ENCODE results near the gene HID1. TPM values are rescaled to one million over a fixed set of nuclear protein-coding genes. Genes with fewer than 3 reads are reported as not detected.

HID1 gene
- total RNA-seq, 1 experiment from 2014 or later: 2.1 TPM

- DNase-seq (ENCODE audit: low spot score): no peak
- in situ Hi-C loops (cut with HindIII; ENCODE audit: low sequenced_read_pairs): loop anchor here (10.0 kb wide), 1 partner anchor 150 kb away; no protein-coding TSS in a partner anchor
Observed at GRCh38 chr17:74954665-74955421, 17.7 kb downstream of the HID1 start.

GRCh38 chr17:74954115-74954514 lies 18.4 kb downstream of the HID1 start:
- DNase-seq (ENCODE audit: low spot score): no peak
- in situ Hi-C loops (cut with HindIII; ENCODE audit: low sequenced_read_pairs): loop anchor here (10.0 kb wide), 1 partner anchor 149 kb away; no protein-coding TSS in a partner anchor

DNA sequence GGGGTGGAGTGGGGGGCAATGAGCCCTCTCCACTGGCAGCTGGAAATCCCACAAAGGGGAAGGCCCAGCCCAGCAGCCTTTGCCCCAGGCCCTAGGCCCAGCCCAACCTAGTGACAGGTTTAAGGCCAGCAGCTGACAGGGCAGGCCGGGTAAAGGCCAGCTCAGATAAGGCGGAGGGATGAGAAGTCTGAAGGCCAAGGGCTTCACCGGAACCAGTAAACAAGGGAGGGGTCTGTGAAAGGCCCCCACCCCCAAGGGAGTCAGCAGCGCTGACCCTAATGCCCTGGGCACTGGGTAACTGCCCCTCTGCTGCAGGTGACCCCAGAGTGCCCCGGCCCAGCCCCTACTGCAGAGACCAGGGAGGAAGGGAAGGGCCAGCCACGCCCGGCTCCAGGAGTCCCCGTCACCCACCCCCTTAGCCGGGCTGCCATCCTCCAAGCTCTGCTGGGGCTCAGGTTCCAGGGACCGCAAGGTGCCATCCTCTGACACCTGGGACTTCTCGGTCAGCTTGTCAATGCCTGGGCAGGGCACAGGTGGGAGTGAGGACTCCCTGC lies 19.3 kb downstream of the HID1 start:
- DNase-seq (ENCODE audit: low spot score): no peak
- in situ Hi-C loops (cut with HindIII; ENCODE audit: low sequenced_read_pairs): loop anchor here (10.0 kb wide), 1 partner anchor 148 kb away; no protein-coding TSS in a partner anchor

DNA sequence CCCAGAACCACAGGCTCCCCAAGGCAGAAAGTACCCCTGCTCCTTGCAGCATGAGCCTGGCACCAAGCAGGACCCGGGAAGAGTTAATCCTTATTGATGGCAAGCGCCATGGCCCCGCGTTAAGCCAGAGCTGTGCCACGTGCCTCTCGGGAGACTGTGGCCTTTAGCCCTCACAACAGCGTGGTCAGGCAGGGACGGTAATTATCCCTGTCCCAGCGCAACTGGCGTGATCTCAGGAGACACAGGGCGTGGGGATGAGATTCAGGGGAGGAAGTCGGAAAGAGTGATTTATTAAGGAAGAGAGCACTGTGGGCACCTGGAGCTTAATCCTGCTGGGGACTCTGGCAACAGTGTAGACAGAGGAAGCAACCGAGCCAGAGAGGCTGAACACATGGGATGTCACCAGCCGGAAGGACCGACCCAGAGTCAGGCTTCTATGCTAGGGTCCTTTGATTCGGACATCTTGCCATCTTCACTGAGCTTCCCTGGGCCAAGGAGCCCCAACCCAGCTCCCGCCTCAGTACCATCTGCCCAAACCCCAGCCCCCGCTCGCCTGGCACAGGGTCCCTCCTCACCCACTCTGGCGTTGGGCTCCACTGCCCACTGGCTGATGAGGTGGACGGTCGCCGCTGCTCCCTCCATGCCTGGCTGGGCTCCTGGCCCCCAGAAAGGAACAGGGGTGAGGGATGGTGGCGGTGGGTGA lies 20.0 kb downstream of the HID1 start:
- in situ Hi-C loops (cut with HindIII; ENCODE audit: low sequenced_read_pairs): loop anchor here (10.0 kb wide), 1 partner anchor 148 kb away; no protein-coding TSS in a partner anchor
- peak; percentile 26 for DNase-seq (ENCODE audit: low spot score)

DNA sequence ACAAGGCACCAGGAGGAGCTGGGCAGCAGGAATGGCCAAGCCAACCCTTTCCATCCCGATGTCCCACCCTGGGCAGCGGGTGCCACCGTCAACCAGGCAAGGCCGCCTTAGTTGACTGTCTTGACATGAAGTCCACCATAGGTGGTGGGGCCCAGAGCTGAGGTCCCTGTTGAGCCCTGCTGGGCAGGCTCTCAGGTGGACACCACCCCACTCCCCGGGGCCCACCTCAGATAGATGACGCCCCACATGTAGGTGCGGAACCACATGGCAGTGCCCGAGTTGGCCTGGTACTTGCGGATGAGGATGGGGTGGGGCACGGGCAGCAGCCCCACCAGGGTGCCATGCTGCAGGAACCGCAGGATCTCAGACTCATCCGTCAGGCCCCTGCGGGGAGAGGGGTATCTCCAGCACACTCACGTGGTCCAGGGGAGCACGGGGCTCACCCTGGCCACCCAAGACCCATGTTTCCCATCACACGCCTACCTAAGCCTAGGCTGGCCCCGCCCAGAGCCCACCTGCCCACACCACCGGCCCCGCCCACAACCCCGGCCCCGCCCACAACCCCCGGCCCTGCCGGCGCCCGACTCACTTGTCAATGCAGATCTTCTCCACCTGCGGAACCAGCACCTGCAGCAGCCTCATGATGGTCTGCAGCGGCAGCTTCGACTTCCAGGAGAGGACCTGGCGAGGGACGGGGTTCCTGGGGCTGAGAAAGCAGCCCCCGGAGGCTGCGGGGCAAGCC lies 20.7 kb downstream of the HID1 start:
- in situ Hi-C loops (cut with HindIII; ENCODE audit: low sequenced_read_pairs): loop anchor here (10.0 kb wide), 1 partner anchor 147 kb away; no protein-coding TSS in a partner anchor
- no peak for DNase-seq (ENCODE audit: low spot score)

DNA sequence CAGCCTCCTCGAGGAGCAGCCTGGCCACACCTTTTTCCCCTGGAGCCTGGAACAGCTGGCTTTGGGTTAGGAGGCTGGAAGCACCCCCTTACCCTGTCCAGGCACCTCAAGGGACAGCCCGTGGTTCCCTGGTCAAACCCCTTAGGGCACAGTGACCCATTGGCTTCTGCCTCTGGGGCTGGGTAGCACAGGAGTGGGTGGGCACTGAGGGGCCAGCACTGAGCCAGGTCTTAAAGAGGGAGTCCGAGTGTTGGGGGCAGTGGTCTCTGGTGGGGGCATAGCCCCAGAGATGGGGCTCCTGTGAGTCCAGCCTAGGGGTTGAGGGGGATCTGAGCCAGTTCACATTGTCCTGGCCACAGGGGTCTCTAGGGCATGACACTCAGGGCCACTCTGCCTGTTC lies 21.5 kb downstream of the HID1 start:
- no peak for DNase-seq (ENCODE audit: low spot score)
- in situ Hi-C loops (cut with HindIII; ENCODE audit: low sequenced_read_pairs): loop anchor here (10.0 kb wide), 1 partner anchor 146 kb away; no protein-coding TSS in a partner anchor

DNA sequence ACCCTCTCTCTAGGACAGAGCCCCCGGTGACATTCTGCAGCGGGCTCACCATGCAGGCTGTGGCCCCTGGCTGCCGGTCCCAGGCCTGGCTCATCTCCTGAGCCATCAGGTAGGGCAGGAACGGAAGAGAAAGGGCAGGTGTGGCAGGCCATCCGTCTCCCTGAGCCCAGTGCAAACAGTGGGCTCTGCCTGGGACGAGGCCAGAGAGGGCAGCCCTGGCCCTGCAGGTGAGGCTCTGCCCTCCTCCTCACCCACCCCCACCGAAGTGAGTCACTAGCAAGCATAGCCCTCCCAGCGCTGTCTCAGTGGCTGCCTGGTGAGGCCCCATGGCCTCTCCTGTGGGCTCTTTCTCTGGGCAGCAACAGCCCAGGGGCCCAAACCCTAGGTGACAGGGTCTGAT lies 22.4 kb downstream of the HID1 start:
- in situ Hi-C loops (cut with HindIII; ENCODE audit: low sequenced_read_pairs): loop anchor here (10.0 kb wide), 1 partner anchor 145 kb away; no protein-coding TSS in a partner anchor
- no peak for DNase-seq (ENCODE audit: low spot score)

DNA sequence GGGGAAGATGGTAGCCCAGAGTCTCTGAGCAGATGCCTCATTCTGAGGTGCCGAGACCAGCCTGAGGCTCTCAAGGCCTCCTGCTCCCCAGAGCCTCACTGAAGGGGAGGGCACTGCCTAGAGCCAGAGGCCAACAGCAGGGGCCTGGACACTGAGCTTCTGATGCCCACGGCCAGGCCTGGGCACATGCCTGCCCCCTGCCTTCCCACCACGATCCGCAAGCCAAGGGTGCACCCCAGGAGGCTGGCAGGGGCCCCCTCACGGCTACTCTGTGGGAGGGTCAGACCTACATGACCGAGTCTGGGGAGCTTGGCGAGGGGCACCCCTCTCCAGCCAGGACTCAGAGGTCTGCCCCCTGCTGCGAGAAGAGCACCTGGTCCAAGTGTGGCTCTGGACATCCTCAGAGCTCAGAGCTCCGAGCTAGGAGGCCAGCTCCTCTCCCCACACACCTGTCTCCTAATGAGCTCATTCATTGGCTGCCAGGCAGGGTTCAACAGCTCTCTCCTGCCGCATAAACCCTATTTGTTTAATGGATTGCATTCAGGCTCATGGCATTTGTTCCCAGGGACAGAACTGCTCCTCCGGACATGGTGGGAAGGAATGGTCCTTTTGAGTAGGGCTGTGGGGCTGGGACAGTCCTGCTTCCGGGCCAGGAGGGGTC lies 23.0 kb downstream of the HID1 start:
- in situ Hi-C loops (cut with HindIII; ENCODE audit: low sequenced_read_pairs): loop anchor here (10.0 kb wide), 1 partner anchor 145 kb away; no protein-coding TSS in a partner anchor
- peak; percentile 49 for DNase-seq (ENCODE audit: low spot score)

DNA sequence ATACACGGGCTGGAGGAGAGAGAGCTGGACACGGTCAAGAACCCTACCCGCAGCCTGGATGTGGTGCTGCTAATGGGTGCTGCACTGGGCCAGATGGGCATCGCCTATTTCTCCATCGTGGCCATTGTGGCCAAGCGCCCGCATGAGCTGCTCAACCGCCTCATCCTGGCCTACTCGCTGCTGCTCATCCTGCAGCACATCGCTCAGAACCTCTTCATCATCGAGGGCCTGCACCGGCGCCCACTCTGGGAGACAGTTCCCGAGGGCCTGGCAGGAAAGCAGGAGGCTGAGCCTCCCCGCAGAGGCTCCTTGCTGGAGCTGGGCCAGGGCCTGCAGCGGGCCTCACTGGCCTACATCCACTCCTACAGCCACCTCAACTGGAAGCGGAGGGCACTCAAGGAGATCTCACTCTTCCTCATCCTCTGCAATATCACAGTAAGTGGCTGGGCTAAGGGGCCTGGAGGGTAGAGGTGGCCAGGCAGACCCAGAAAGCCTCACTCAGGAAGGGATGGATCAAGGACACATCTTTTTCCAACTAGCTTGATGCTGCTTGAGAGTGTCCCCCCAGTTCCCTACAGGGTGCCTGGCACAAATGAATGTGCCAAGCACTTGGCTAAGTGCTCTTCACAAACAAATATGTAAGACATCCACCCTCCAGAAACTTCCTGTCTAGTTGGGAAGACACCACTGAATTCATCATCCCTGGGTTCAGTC lies 25.4 kb downstream of the HID1 start:
- in situ Hi-C loops (cut with HindIII; ENCODE audit: low sequenced_read_pairs): no loop called here
- DNase-seq (ENCODE audit: low spot score): no peak

DNA sequence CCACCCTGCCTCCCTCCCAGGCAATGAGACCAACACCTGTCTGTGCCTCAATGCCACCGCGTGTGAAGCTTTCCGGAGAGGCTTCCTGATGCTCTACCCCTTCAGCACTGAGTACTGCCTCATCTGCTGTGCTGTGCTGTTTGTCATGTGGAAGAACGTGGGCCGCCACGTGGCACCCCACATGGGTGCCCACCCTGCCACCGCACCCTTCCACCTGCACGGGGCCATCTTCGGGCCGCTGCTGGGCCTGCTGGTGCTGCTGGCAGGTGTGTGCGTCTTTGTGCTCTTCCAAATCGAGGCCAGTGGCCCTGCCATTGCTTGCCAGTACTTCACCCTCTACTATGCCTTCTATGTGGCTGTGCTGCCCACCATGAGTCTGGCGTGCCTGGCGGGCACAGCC lies 25.9 kb downstream of the HID1 start:
- no peak for DNase-seq (ENCODE audit: low spot score)
- in situ Hi-C loops (cut with HindIII; ENCODE audit: low sequenced_read_pairs): no loop called here

GRCh38 chr17:74945543-74945942 lies 27.0 kb downstream of the HID1 start:
- in situ Hi-C loops (cut with HindIII; ENCODE audit: low sequenced_read_pairs): no loop called here
- no peak for DNase-seq (ENCODE audit: low spot score)

DNA sequence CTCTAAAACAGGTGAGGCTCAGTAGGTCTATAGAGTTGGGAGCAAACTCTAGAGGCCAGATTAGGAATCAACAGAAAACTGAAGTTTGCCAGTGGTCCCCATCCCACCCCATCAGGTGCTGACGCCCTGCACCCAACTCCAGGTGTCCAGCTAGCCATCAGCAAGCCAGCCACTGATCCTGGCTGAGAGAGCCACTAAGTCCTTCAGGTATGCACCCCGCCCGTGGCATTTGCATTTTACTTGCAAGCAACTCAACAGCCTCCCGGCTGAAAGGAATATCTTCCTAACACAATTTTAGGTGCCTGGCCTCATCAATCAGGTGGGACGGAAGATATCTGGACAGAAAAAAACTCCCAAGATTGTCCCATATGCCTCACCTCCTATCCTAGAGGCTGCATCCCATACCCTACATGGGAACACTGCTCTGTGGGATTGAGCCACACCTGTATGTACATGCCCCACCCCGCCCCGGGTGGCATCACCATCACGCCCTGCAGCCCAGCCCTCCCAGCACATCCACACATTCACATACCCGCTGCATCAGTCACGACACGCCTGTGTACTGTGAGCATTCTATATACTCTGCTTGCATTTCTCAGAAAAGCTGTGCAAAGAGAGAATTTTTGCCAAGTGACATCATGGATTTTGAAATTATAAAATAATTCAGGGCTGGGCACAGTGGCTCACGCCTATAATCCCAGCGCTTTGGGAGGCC lies 28.6 kb downstream of the HID1 start:
- in situ Hi-C loops (cut with HindIII; ENCODE audit: low sequenced_read_pairs): no loop called here

DNA sequence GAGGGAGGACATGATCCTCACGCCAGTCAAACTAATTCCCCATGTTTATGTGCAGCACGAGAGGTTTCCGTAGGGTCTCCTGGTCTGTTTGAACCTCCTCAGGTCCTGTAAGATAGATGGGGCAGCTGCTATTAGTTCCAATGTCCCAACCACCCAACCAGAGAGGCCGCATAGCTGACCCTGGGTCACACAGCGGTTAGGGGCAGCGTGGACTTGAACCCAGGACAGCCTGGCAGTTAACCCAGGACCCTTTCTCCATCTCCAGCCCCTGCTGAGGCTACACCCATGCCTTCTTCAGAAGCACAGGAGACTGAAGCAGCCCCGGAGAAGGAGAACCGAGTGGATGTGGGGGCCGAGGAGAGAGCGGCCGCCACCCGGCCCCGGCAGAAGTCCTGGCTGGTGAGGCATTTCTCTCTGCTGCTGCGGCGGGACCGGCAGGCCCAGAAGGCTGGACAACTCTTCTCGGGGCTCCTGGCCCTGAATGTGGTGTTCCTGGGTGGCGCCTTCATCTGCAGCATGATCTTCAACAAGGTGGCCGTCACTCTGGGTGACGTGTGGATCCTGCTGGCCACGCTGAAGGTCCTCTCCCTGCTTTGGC lies 31.3 kb downstream of the HID1 start:
- no peak for DNase-seq (ENCODE audit: low spot score)
- in situ Hi-C loops (cut with HindIII; ENCODE audit: low sequenced_read_pairs): no loop called here

More for the DNA sequence above, 28.6 kb downstream of the HID1 start:
- DNase-seq (ENCODE audit: low spot score): no peak

DNA sequence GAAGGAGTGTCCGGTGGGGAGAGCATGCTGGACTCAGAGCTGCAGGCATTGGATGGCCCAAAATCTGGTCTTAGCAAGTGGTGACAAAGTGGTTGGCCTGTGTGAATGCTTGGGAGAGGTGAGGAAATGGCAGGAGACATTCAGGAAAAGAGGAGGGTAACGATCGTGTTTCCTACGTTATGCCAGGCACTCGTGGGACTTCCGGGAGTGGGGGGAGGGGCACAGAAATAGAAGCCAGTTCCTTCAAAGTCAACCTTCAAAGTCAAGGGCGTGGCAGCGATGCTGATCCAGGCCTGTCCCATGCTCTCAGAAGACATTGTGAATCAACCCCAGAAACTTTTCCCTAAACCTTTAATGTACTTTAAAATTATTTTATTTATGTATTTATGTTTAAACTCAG lies 33.0 kb downstream of the HID1 start:
- in situ Hi-C loops (cut with HindIII; ENCODE audit: low sequenced_read_pairs): no loop called here
- DNase-seq (ENCODE audit: low spot score): no peak

GRCh38 chr17:74938194-74938950 lies 34.2 kb downstream of the HID1 start:
- DNase-seq (ENCODE audit: low spot score): no peak
- in situ Hi-C loops (cut with HindIII; ENCODE audit: low sequenced_read_pairs): no loop called here
